Measurements from ENCODE around the gene BCL11B. TPM values are rescaled to one million over a fixed set of nuclear protein-coding genes. Genes with fewer than 3 reads are reported as not detected.

The BCL11B gene
- total RNA-seq, 2 experiments from 2014 or later: not detected

DNA sequence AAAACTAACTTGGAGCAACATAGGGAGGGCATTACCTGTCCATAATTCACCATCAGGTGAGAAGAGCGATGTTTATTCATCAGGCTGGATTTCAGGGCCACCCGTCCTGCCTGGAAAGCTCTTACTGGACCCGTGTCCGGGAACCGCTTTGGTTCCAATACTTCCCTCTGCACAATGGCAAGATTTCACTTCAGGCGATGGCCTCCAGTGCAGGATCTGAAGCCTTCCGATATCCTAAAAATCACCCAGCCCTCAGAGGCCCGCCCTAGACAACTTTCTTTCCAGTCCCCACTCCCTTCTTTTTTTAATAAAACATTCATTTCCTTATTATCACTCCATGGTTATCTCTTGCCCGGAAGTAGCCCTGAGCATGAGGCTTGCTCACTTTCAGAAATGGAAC, 92.5 kb downstream of the BCL11B start:
- ChIA-PET CTCF (ENCODE audit: unreplicated experiment) (interaction anchor here (0.6 kb wide), 1 partner anchor 490 kb away, joined by 3 read pairs; no protein-coding TSS in a partner anchor), POLR2A (no interaction called here)

DNA sequence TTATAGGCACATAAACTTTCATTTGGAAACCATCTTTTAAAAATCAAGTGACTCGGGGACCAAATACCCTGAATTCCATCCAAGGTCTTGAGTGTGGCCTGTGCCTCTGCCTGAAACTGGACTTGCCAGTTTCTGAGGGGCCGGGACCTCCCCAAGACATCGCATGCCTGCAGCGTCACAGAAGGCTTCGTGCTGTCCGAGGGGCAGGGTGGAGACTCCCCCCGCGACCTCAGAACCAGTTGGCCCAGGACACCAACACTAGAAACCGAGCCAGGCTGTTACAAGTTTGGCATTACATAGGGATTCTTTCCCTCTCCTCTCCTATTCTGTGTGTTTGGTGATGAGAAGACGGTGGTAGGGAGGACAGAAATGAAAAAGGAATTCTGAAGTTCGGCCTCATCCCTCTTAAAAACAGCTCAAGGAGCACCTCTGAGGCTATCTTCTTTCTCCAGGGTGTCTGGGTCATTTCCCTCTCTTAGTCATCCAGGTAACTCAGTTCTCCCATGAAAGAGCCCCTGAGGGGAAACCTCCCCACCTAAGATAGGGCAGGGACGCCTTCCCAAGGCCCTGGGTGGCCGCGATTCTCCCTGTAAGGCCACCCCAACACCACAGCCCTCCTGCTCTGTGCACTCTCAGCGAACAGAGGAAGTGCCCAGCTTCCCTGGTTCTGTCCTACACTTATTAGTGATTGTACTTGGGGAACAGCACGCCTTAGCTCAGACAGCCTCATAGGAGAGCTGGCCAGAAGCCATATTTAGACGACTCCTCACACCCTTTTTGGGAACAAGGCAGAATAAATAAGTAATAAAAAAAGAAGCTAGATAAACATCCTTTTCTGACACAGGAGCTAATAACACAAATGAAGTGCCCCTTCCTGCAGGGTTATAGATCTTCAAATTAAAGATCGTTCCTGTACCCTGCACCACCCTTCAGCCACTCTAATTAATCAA, 93.8 kb downstream of the BCL11B start:
- Histone ChIP-seq H3K4me3 (ENCODE audit: low read depth, low read length, poor library complexity, severe bottlenecking) (no peak overlapping the region), H3K4me1 (ENCODE audit: insufficient read depth, low read length, poor library complexity, severe bottlenecking) (no peaks in the 10 kb centered on the region), H3K4me2 (ENCODE audit: low read length) (no peak overlapping the region), H3K9me3 (ENCODE audit: low read length) (no peaks in the 10 kb centered on the region), H3K36me3 (ENCODE audit: insufficient read depth, low read length) (no peaks in the 10 kb centered on the region), H3K27ac (ENCODE audit: low read depth, low read length, poor library complexity, severe bottlenecking) (no peak overlapping the region), H3K79me2 (ENCODE audit: insufficient read depth, low read depth, low read length) (no peaks in the 10 kb centered on the region), H2AFZ (ENCODE audit: low read length) (no peak overlapping the region), H4K20me1 (ENCODE audit: insufficient read depth, low read length) (no peaks in the 10 kb centered on the region), H3K9me2 (ENCODE audit: insufficient read depth, low read length) (no peaks in the 10 kb centered on the region)
- CTCF ChIA-PET (ENCODE audit: unreplicated experiment): no interaction called here
- DNase-seq (ENCODE audit: low spot score): no peak
- no TSS peak for BruUV-seq (replicated peaks)
- no peak for TF ChIP-seq EZH2phosphoT487 (IDR thresholded peaks at IDR 0.05; ENCODE audit: borderline replicate concordance, low read depth, low read length)
- TF ChIP-seq, protein P1, sequence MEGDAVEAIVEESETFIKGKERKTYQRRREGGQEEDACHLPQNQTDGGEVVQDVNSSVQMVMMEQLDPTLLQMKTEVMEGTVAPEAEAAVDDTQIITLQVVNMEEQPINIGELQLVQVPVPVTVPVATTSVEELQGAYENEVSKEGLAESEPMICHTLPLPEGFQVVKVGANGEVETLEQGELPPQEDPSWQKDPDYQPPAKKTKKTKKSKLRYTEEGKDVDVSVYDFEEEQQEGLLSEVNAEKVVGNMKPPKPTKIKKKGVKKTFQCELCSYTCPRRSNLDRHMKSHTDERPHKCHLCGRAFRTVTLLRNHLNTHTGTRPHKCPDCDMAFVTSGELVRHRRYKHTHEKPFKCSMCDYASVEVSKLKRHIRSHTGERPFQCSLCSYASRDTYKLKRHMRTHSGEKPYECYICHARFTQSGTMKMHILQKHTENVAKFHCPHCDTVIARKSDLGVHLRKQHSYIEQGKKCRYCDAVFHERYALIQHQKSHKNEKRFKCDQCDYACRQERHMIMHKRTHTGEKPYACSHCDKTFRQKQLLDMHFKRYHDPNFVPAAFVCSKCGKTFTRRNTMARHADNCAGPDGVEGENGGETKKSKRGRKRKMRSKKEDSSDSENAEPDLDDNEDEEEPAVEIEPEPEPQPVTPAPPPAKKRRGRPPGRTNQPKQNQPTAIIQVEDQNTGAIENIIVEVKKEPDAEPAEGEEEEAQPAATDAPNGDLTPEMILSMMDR (conservative IDR thresholded peaks at IDR 0.05; ENCODE audit: low read length): no peak
- intact Hi-C loops (cut with micrococcal nuclease; ENCODE audit: unreplicated experiment): no loop called here
- POLR2A ChIA-PET: interaction anchor here (0.7 kb wide), 1 partner anchor 1838 kb away, joined by 4 read pairs; no protein-coding TSS in a partner anchor

More for the DNA sequence above, 92.5 kb downstream of the BCL11B start:
- no peaks in the 10 kb centered on the region for H3K36me3 ChIP-seq (ENCODE audit: insufficient read depth, low read length)
- no peaks in the 10 kb centered on the region for H3K79me2 ChIP-seq (ENCODE audit: insufficient read depth, low read depth, low read length)
- no peaks in the 10 kb centered on the region for H3K9me3 ChIP-seq (ENCODE audit: low read length)
- DNase-seq (ENCODE audit: low spot score): no peak
- no peaks in the 10 kb centered on the region for H3K4me1 ChIP-seq (ENCODE audit: insufficient read depth, low read length, poor library complexity, severe bottlenecking)
- H2AFZ ChIP-seq (ENCODE audit: low read length): no peak overlapping the region
- H3K9me2 ChIP-seq (ENCODE audit: insufficient read depth, low read length): no peaks in the 10 kb centered on the region
- TF ChIP-seq, protein P1 (conservative IDR thresholded peaks at IDR 0.05; ENCODE audit: low read length): no peak
- TF ChIP-seq EZH2phosphoT487 (IDR thresholded peaks at IDR 0.05; ENCODE audit: borderline replicate concordance, low read depth, low read length): no peak
- no peak overlapping the region for H3K4me3 ChIP-seq (ENCODE audit: low read depth, low read length, poor library complexity, severe bottlenecking)
- H4K20me1 ChIP-seq (ENCODE audit: insufficient read depth, low read length): no peaks in the 10 kb centered on the region
- H3K4me2 ChIP-seq (ENCODE audit: low read length): no peak overlapping the region
- BruUV-seq (replicated peaks): no TSS peak
- H3K27ac ChIP-seq (ENCODE audit: low read depth, low read length, poor library complexity, severe bottlenecking): no peak overlapping the region
- intact Hi-C loops (cut with micrococcal nuclease; ENCODE audit: unreplicated experiment): no loop called here

Measured in OCI-LY7 (cell line).